Subcutaneous adipose tissue (tissue), 4 donors: Measurements from ENCODE around the gene UGT1A5. TPM values are rescaled to one million over a fixed set of nuclear protein-coding genes. Genes with fewer than 3 reads are reported as not detected.

Experiments
- total RNA-seq, 4 donors: library from RNA; depleted of rRNA; stranded (reverse); fragments of >200 nt; gene quantifications; one replicate each; pipeline ENCODE4 v1.1.0, GENCODE V29; 2016
- TF ChIP-seq, protein P1 (sequence below): fragments of 450-650 bp; IDR thresholded peaks from one replicate; pipeline ENCODE4 v1.5.1; 2016; ENCODE audit warnings: low read depth, mild to moderate bottlenecking, control low read depth, antibody characterized with exemption, moderate library complexity

The UGT1A5 gene
- total RNA-seq, 4 donors from 2014 or later, result not detected

DNA sequence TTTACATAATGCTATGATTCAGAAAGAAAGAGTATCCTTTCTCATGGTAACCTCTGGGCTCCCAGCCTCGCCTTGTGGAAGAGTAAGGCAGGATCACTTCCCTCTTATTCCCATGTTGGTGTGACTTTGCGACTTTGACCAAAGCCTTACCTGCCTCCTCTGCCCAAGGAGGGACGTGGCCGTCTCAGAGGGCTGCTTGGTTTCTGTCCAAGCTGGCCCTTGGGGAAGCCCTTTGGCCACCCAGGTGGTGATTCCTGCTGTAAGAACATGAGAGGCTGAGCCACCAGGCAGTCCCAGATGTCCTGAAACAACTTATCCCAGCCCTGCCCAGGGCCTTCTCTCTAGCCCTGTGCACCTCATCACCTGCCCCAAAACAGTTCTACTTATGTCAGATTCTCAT lies 14.0 kb upstream of the UGT1A5 start:
- TF ChIP-seq, protein P1, sequence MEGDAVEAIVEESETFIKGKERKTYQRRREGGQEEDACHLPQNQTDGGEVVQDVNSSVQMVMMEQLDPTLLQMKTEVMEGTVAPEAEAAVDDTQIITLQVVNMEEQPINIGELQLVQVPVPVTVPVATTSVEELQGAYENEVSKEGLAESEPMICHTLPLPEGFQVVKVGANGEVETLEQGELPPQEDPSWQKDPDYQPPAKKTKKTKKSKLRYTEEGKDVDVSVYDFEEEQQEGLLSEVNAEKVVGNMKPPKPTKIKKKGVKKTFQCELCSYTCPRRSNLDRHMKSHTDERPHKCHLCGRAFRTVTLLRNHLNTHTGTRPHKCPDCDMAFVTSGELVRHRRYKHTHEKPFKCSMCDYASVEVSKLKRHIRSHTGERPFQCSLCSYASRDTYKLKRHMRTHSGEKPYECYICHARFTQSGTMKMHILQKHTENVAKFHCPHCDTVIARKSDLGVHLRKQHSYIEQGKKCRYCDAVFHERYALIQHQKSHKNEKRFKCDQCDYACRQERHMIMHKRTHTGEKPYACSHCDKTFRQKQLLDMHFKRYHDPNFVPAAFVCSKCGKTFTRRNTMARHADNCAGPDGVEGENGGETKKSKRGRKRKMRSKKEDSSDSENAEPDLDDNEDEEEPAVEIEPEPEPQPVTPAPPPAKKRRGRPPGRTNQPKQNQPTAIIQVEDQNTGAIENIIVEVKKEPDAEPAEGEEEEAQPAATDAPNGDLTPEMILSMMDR, result no peak

DNA sequence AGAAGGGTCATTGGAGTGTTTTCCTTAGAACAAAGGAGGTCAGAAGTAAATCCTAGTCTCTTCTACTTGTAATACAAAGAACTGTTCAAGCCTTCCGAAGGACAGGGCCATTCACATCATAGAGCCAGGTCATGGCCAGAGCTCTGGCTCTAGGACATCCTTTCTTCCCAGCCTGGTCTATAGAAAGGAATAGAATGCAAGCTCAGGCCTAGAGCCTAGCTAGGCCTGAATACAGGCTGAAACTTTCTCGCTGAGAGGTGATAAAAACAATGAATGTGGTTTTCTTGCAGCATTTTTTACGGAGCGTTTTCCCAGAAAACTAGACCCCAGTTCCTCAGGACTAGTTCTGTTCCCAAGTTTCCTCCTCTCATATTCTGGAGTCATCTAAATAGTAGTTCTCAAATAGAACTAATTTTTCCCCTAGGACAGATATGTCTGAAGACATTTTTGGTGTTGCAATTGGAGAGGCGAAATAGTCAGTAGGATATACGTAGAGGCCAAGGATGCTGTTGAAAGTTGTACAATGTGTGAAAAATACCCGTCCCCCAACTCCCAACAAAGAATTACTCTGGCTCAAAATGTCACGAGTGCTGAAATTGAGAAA lies 13.2 kb upstream of the UGT1A5 start:
- TF ChIP-seq, protein P1, result no peak

DNA sequence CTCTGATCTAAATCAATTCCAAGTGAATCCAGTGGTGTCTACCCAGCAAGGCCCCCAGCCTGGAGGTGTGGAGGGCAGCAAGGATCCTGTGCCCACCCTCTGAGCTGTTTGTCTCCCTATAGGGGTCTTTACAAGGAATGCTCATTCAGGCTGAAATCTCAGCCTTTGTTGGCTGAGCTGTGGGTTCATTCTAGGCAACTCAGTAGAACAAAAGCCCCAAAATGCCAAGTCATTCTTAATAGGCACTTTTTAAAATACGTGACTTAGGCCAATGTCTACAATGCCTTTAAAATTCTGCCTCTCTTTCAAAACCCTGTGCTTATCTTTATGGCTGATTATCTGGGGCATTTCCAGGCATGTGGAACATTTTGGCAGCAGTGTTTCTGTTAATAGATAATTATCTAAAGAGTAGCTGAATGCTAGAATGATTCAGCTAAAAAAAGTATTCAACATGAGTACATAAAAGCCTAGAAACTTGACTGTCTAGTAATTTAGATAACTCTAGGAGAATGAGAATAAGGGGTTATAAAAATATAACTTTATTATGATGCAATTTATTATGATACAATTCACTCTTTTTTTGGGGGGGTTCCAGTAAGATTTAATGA lies 12.6 kb upstream of the UGT1A5 start:
- TF ChIP-seq, protein P1, result no peak

DNA sequence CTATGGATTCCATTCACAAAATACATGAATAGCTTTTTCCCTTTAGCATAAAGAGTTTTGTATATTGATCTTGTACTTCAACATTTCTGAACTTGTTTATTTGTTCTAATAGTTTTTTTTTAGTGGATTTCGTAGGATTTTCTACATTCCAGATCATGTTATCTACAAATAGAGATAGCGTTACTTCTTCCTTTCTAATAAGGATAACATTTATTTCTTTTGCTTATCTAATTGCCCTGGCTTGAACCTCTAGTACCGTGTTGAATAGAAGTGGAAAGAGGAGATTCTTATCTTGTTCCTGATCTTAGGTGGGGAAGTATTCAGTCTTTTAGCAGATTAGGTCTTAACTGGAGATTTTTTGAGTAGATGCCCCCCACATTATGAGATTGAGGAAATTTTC lies 10.5 kb upstream of the UGT1A5 start:
- TF ChIP-seq, protein P1, result no peak

DNA sequence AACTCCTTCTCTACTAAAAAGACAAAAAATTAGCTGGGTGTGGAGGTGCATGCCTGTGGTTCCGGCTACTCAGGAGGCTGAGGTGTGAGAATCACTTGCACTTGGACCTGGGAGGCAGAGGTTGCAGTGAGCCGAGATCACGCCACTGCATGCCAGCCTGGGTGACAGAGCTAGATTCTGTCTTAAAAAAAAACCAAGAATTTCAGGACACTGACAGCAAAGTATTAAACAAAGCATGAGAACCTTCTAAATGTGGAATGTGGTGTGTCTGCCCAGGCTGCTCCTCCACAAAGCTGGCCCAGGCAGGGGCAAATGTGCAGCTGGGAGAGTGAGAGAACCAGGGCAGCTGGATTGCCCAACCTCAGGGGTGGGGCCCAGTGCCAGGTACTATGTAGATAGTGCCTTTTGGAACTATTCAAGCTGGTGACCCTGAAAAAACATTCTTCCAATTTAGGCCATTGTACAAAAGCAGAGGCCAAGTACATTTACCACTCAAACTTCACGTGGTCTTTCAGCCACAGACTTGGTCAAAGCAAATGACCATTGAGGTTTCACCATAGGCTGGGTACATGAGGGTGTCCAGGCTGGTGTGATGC lies 6.7 kb upstream of the UGT1A5 start:
- TF ChIP-seq, protein P1, result no peak

DNA sequence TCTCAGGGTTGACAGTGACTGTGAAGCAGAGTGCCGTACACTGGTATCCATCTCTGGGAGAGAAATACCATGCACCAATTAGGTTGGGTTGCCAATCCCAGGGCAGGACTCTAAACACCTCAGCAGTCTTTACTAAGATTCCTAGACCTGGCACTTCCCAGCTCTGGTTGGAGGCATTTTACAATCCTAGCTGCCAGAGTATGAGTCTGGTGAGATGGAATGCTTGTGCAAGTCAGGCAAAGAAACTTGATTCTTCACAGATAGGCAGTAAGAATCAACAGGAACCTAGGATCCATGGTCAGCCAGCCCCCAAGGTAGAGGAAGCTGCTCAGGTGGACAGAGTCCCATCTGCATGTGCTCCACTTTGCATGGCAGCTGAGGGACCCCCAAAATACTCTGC lies 6.0 kb upstream of the UGT1A5 start:
- TF ChIP-seq, protein P1, result no peak

DNA sequence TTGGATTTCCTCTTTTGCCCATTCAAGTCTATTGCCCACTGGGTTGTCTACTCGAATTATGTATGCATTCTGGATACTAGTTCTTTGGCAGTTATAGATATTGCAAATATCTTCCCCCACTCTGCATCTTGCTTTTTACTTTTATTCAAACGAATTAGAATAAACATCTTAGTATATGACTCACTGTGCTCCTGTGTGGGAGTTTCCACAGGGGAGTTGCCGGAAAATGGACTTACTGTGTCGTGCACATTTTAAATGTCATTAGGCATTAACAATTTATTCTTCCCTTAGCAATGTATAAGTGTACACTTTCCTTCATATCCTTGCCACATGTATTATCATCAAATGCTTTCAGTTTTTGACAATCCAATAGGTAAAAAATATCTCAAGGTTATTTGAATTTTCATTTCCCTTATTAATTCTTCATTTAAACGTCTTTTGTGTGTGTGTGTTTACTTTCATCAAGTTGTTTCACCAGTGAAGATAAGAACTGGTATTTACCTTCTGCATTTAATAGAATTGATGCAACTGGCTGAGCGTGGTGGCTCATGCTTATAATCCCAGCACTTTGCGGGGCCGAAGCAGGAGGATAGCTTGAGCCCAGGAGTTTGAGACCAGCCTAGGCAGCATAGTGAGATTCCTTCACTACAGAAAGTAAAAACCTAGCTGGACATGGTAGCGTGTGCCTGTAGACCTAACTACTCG lies 4.6 kb upstream of the UGT1A5 start:
- TF ChIP-seq, protein P1, result no peak
